HL-60 (cell line): Measurements from ENCODE around the gene RALBP1.

Experiments used
- CTCF ChIP-seq: IDR thresholded peaks from one replicate; pipeline ENCODE4 v1.5.1; 2011; ENCODE audit warnings: low read length, control low read depth, inconsistent platforms; ENCODE audit not compliant: insufficient read depth
- GABPA ChIP-seq: IDR thresholded peaks from 2 replicates; pipeline ENCODE4 v1.6.1; 2012; ENCODE audit warnings: low read depth

GRCh38 chr18:9558387-9559064 is 83.2 kb downstream of the RALBP1 start:
- TF ChIP-seq CTCF (no peak), GABPA (no peak)
